ENCODE data around the gene AFF2. TPM values are rescaled to one million over a fixed set of nuclear protein-coding genes. Genes with fewer than 3 reads are reported as not detected.

Gene AFF2
- total RNA-seq, 3 donors from 2014 or later: 4.6 to 41.0 (median 5.7) TPM

DNA sequence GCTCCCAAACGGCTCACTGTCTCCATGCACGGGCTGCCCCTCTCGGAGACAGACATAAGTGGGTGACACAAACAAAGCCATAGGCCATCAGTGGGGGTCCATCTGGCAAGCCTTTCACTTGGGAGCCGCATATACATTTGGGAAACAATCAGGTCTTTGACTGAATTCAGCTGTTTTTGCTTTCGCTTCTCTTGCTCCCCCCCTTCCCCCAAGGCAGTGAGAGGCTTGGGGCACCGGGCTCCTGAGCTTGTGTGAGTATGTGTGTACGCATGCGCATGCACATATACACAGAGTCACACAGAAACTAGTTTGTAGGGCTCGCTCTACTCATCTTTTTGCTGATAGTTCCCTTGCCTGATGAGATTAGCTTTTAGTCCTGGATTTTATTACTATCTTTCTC, 284.4 kb downstream of the AFF2 start:
- H3K4me1 ChIP-seq: no peaks in the 10 kb centered on the region
- peaks cover 0 to 9% of the 10 kb centered on the region in 2 donors for H3K9me3 ChIP-seq
- no peak overlapping the region for H3K4me3 ChIP-seq
- TF ChIP-seq POLR2AphosphoS5 (IDR thresholded peaks at IDR 0.05) (no peak), POLR2A (IDR thresholded peaks at IDR 0.05) (no peak)
- TF ChIP-seq, protein P1, sequence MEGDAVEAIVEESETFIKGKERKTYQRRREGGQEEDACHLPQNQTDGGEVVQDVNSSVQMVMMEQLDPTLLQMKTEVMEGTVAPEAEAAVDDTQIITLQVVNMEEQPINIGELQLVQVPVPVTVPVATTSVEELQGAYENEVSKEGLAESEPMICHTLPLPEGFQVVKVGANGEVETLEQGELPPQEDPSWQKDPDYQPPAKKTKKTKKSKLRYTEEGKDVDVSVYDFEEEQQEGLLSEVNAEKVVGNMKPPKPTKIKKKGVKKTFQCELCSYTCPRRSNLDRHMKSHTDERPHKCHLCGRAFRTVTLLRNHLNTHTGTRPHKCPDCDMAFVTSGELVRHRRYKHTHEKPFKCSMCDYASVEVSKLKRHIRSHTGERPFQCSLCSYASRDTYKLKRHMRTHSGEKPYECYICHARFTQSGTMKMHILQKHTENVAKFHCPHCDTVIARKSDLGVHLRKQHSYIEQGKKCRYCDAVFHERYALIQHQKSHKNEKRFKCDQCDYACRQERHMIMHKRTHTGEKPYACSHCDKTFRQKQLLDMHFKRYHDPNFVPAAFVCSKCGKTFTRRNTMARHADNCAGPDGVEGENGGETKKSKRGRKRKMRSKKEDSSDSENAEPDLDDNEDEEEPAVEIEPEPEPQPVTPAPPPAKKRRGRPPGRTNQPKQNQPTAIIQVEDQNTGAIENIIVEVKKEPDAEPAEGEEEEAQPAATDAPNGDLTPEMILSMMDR (IDR thresholded peaks at IDR 0.05): no peak
- no peaks in the 10 kb centered on the region for H3K36me3 ChIP-seq
- no peak for DNase-seq (ENCODE audit: low spot score in 2 of 2)
- H3K27ac ChIP-seq: no peak overlapping the region
- intact Hi-C loops (cut with DNase I; ENCODE audit: low total_unique reads): no loop called here
- peaks cover 0 to 7% of the 10 kb centered on the region in 2 donors for H3K27me3 ChIP-seq

DNA sequence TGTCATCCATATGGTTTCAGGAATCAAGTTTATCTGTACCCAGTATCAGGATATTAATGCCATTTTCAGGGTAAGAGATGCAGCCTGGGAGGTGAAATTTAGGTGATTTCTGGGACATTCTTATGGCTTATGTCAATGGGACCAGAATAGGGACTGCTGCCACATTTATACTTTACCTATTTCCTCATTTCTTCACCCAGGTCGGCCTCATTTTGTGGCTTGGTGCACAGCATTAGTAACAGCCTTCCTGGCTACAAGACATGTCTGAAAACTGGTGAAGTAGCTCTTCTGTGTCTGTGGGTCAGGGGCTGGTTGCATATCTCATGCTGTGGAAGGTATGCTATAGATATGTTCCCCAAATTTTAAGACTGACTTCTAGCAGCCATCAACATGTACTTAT, 284.8 kb downstream of the AFF2 start:
- H3K4me3 ChIP-seq: no peak overlapping the region
- intact Hi-C loops (cut with DNase I; ENCODE audit: low total_unique reads): no loop called here
- peaks cover 0 to 8% of the 10 kb centered on the region in 2 donors for H3K9me3 ChIP-seq
- no peak overlapping the region for H3K27ac ChIP-seq
- TF ChIP-seq POLR2AphosphoS5 (IDR thresholded peaks at IDR 0.05) (no peak), POLR2A (IDR thresholded peaks at IDR 0.05) (no peak)
- TF ChIP-seq, protein P1 (IDR thresholded peaks at IDR 0.05): no peak
- no peaks in the 10 kb centered on the region for H3K4me1 ChIP-seq
- peaks cover 0 to 7% of the 10 kb centered on the region in 2 donors for H3K27me3 ChIP-seq
- DNase-seq (ENCODE audit: low spot score in 2 of 2): no peak
- H3K36me3 ChIP-seq: no peaks in the 10 kb centered on the region

DNA sequence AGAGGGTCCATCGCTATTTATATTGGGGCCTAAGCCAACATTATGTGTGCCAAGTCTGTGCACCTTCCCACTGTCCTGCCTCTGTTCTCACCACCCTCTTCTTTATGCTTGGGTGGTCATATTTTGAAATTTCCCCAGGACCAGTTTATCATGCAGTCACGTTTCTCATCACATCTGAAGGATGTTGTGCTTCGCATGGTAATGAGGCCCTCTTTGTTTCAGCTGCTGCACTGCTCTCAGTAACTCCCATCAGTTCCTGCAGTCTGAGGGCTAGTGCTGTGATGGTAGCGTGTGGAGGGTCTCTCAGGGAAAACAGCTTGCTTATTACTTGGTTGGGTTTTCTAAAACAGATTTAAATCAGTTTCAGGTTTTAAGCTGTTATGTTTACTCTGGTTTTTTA, 288.0 kb downstream of the AFF2 start:
- Histone ChIP-seq H3K27ac (no peak overlapping the region), H3K4me1 (no peaks in the 10 kb centered on the region), H3K27me3 (peaks cover 0 to 7% of the 10 kb centered on the region in 2 donors), H3K36me3 (no peaks in the 10 kb centered on the region), H3K9me3 (no peaks in the 10 kb centered on the region), H3K4me3 (no peak overlapping the region)
- intact Hi-C loops (cut with DNase I; ENCODE audit: low total_unique reads): no loop called here
- TF ChIP-seq POLR2A (IDR thresholded peaks at IDR 0.05) (no peak), POLR2AphosphoS5 (IDR thresholded peaks at IDR 0.05) (no peak)
- TF ChIP-seq, protein P1 (IDR thresholded peaks at IDR 0.05): no peak
- no peak for DNase-seq (ENCODE audit: low spot score in 2 of 2)

DNA sequence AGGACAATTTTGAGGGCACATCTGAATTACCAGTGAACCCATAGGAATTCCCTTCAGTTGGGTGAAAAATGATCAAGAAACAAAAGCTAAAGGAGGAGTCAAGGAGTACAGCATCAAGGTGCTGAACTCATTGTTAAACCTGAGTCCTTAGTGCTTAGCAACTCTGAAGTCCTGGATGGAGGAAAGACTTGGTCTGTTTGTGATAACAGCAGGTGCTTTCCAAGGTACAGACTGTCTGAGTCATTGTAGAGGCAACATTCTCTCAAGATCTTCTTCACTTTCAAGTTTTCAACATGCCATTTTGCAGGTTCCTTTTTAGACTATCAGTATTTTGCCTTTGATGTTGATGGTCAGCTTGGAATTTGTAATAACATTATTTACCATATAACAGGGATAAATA, 293.9 kb downstream of the AFF2 start:
- H3K4me3 ChIP-seq: no peak overlapping the region
- H3K4me1 ChIP-seq: no peaks in the 10 kb centered on the region
- TF ChIP-seq, protein P1 (IDR thresholded peaks at IDR 0.05): no peak
- TF ChIP-seq POLR2A (IDR thresholded peaks at IDR 0.05): no peak
- no peak for TF ChIP-seq POLR2AphosphoS5 (IDR thresholded peaks at IDR 0.05)
- no peaks in the 10 kb centered on the region for H3K9me3 ChIP-seq
- intact Hi-C loops (cut with DNase I; ENCODE audit: low total_unique reads): no loop called here
- H3K27me3 ChIP-seq: peaks cover 0 to 14% of the 10 kb centered on the region in 2 donors
- no peaks in the 10 kb centered on the region for H3K36me3 ChIP-seq
- DNase-seq (ENCODE audit: low spot score in 2 of 2): no peak
- H3K27ac ChIP-seq: no peak overlapping the region

- no peaks in the 10 kb centered on the region for H3K4me1 ChIP-seq
- no peaks in the 10 kb centered on the region for H3K36me3 ChIP-seq
- no peak overlapping the region for H3K4me3 ChIP-seq
- TF ChIP-seq POLR2AphosphoS5 (IDR thresholded peaks at IDR 0.05) (no peak), POLR2A (IDR thresholded peaks at IDR 0.05) (no peak)
- TF ChIP-seq, protein P1 (IDR thresholded peaks at IDR 0.05): no peak
- H3K9me3 ChIP-seq: no peaks in the 10 kb centered on the region
- peaks cover 0 to 4% of the 10 kb centered on the region in 2 donors for H3K27me3 ChIP-seq
- intact Hi-C loops (cut with DNase I; ENCODE audit: low total_unique reads): no loop called here
- DNase-seq (ENCODE audit: low spot score in 2 of 2): no peak
- no peak overlapping the region for H3K27ac ChIP-seq
These were observed 304.4 kb downstream of the AFF2 start for GRCh38 chrX:148804579-148805355.
